NB4 (cell line): Measurements from ENCODE around the gene CCDC85C.

Experiments used
- DNase-seq: peaks from one replicate; pipeline ENCODE4 v3.0.0; 2010; ENCODE audit warnings: low read depth
- H3K4me3 ChIP-seq: one replicate; pipeline ENCODE4 v1.5.1; 2011; ENCODE audit warnings: mild to moderate bottlenecking, low read depth, low read length, moderate library complexity
- CTCF ChIP-seq: IDR thresholded peaks from one replicate; pipeline ENCODE4 v1.5.1; 2012; ENCODE audit warnings: low read depth, low read length
- MYC ChIP-seq: IDR thresholded peaks from 2 replicates; pipeline ENCODE4 v1.6.1; 2011; ENCODE audit warnings: low read depth, low read length
- POLR2A ChIP-seq: IDR thresholded peaks from 2 replicates; pipeline ENCODE4 v1.6.1; 2011; ENCODE audit warnings: mild to moderate bottlenecking; ENCODE audit not compliant: insufficient read length; ENCODE audit errors: extremely low read depth
- TF ChIP-seq, protein P1 (sequence below): IDR thresholded peaks from 2 replicates; pipeline ENCODE4 v1.6.1; 2011; ENCODE audit warnings: low read depth, low read length

Gene CCDC85C

DNA sequence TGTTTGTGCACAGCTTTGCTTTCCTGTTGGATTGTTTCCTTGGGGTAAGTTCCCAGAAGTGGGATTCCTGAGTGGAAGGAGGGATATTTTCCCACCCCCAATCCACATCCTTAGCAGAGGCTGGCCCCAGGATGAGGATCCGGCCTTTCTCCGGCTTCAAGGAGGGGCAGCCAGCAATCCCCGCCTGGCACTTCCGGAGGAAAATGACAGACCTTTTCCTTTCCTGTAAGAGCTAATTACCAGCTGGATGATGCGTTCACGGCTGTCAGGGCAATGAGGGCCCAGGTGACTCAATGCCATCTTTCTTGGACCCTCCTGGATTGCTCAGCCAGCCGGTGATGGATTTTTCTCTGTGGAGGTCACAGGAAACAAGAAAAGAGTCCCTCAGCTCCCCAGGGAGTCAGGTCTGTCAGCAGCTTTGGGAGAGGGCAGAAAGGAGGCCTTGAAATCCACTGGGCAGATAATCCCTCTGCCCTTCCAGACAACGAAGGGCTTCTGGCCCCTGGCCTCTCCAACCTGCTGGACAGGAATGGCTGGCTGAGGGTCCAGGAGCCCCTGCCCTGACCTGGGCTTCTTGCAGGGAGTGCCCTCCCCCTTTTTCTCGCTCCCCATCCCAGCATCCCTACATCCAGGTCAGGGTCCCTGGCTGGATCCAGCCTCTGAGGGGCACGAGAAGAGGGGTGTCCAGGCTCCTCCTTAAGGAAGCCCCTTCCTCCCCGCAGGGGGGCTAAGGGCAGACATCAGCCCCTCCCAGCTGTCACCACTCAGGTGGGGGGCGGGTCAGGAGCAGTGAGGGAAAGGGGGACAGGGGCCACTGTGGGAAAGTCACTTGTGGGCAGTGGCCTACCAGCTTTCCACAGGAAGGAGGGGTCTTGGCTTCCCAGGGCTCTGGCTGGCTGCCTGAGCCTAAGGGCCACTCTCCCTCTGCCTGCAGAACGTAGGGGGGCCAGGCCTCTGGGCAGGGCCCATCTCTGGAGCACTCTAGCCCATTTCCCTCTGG is 16.1 kb upstream of the CCDC85C start:
- DNase-seq, result no peak
- TF ChIP-seq, protein P1, sequence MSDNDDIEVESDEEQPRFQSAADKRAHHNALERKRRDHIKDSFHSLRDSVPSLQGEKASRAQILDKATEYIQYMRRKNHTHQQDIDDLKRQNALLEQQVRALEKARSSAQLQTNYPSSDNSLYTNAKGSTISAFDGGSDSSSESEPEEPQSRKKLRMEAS, result no peak
- TF ChIP-seq POLR2A (no peak), CTCF (no peak), MYC (no peak)
- H3K4me3 ChIP-seq, result no peak overlapping the region

- DNase-seq, result no peak
- TF ChIP-seq MYC (no peak), CTCF (no peak), POLR2A (no peak)
- TF ChIP-seq, protein P1, result no peak
- no peak overlapping the region for H3K4me3 ChIP-seq
These were observed 13.1 kb upstream of the CCDC85C start for GRCh38 chr14:99616832-99617800.

DNA sequence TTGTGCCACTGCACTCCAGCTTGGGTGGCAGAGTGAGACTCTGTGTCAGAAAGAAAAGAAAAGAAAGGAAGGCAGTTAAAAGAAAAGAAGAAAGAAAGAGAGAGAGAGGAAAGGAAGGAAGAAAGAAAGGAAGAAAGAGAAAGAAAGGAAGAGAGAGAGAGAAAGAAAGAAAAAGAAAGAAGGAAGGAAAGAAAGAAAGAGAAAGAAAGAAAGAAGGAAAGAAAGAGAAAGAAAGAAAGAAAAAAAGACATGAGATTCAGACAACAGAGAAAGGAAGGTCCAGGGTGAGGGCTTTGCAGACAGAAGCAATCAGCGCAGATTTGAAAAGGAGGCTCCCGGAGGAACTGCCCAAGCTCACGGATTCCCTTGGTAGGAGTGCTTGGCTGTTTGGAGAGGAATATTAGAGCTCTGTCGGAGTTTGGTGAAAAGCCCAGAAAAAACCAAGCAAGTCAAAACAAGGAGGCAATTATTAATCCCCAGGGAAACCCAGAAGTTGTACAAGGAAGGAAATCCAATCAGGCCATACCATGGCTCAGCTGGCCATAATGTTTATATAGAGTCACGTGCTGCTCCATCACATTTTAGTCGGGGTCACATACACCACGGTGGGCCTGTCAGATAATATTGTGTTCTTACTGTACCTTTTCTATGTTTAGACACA is 11.6 kb upstream of the CCDC85C start:
- TF ChIP-seq CTCF, result no peak
- no peak for TF ChIP-seq MYC
- TF ChIP-seq, protein P1, result no peak
- TF ChIP-seq POLR2A, result no peak
- no peak for DNase-seq
- H3K4me3 ChIP-seq, result no peak overlapping the region

DNA sequence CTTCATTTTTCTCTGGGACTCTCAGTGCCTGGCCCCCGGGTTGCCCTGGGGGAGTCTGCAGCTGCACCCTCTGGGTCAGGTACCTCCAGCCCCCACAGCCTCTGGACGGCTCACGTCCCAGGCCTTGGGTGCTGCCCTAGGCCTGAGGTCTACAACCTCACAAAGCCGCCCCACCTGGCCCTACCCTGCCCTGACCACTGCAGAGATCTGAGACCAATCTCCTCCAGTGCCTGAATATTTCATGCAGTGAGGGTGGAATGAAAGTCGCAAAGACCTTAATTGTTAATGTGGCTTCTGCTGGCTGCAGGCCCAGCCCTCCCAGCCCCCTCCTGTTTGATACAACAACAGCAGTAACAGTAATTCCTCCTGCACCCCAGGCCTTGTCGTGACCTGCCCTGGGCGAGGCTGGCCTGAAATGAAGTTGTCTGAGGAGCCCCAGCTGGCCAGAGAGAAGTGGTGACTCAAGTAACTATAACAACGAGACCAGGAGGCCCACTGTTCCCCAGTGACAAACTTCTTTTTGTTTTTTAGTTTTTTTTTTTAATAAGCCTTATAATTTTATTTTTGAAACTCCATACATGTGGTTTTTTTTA is 8.8 kb upstream of the CCDC85C start:
- TF ChIP-seq POLR2A, result no peak
- no peak for TF ChIP-seq MYC
- TF ChIP-seq, protein P1, result no peak
- no peak for TF ChIP-seq CTCF
- DNase-seq, result no peak

More for the DNA sequence above, 8.8 kb upstream of the CCDC85C start:
- no peak overlapping the region for H3K4me3 ChIP-seq
